ENCODE results near the gene MGMT.

- TF ChIP-seq CTCF (conservative IDR thresholded peaks at IDR 0.05; ENCODE audit: low read depth, low read length) (no peak), FOS (IDR thresholded peaks at IDR 0.05; ENCODE audit: low read depth, low read length) (no peak), RCOR1 (IDR thresholded peaks at IDR 0.05; ENCODE audit: insufficient replicate concordance, low read length) (no peak), POLR2A (IDR thresholded peaks at IDR 0.05; ENCODE audit: low read depth, low read length) (no peak), USF2 (IDR thresholded peaks at IDR 0.05; ENCODE audit: low read depth, low read length) (no peak), CEBPB (IDR thresholded peaks at IDR 0.05; ENCODE audit: low read depth, low read length) (no peak), MAZ (IDR thresholded peaks at IDR 0.05; ENCODE audit: borderline replicate concordance, low read depth, low read length) (no peak)
Observed at GRCh38 chr10:129694691-129695243, 227.7 kb downstream of the MGMT start.

Measured in IMR-90 (cell line).